ENCODE data around the gene PEX5.
A peak's percentile ranks its signal among the peaks of the same experiment; 100 is the strongest.
"Not testable (repeated sequence)": the region's sequence is repeated elsewhere in the genome, so short reads cannot be mapped to it uniquely, and the experiment has no call there.

Gene PEX5

DNA sequence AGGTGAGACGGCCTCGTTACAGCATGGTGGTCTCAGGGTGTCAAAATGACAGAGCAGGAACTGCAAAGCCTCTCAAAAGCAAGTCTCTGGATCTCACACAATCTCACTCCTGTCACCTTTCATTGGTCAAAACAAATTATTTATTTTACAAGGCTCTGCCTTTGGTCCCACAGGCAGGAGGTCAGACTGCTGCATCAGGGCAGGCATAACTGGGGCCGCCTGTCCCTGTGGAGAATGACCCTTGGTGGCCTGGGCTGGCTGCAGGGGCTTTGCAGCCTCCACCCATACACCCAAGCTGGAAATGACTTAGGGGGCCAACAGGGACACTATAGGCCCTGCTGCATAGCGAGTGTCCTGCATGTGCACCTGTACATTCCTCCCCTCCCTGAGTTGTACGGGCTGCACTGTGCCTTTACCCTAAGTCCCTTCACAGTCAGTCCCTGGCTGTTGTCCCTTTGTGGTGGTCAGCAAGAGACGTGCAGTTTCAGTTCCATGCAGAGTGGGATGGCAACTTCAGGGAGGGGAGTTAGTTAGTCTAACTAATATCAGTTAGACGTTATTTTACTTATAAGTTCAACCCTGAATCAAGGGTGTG, 28.1 kb downstream of the PEX5 start:
- DNase-seq (ENCODE audit: low spot score) = no peak

DNA sequence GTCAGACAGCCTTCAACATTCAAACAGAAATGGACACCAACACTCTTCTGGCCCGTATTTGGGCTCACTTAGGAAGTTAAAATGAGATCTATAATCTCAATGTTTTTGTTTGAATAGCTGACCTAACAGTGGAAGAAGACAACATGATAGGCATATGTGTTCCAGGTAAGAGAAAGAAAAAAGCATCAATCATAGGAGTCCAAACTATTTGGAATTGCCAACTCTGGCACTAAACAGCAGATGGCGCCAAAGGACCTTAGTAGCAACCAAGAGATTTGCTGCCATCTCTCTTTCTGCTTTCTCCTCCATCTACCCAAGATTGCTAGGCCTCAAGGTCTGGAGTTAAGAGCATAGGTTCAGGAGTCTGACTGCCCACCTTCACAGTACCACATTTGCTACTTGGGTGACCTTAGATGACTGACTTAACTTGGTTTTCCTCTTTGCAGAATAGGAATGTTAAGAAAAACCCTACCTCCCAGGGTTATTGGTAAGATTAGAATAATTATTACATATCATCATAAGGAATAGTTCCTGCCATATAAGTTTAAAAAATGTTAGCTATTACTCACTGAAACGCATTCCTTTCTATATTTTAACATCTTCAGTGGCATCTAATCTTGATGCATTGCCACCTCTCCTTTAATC, 30.2 kb downstream of the PEX5 start:
- peak; percentile 84 for DNase-seq (ENCODE audit: low spot score)

DNA sequence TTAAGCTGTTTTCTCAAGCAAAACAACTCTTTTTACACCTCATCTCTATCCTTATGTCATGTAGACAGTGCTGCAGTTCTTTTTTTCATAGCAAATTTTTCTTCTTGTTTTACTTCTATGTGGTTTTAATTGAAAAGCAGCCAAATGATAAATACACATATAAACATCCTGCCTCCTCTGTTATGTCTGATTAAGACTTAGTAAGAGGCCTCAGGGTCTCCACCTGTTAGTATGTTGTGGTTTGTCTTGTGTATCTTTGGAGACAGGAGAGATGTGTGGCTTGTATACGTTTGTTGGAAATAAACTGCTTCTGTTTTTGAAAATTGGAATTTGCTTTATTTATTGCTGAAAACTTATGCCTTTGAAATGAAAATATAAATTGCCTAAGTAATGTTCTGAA, 32.0 kb downstream of the PEX5 start:
- no peak for DNase-seq (ENCODE audit: low spot score)

DNA sequence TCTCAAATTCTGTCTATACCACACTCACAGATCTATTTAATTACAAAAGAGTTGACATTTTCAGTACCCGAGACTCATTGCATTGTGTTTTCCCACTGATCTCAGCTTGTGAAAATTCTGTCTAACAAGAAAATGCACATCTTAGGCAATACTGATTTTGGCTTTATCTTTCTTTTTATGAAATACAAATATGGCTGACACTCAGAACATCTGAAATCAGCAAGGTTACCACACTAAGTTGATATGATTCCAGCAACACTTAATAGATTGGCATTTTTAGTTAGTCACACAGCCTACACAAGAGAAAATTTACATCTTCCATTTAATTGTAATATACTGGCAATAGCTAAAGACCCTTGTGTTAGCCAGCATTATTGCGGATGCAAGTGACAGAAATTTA, 40.3 kb downstream of the PEX5 start:
- DNase-seq (ENCODE audit: low spot score) = no peak

- peak; percentile 34 for DNase-seq (ENCODE audit: low spot score)
Observed at GRCh38 chr12:7241404-7242005, 52.0 kb downstream of the PEX5 start.

DNA sequence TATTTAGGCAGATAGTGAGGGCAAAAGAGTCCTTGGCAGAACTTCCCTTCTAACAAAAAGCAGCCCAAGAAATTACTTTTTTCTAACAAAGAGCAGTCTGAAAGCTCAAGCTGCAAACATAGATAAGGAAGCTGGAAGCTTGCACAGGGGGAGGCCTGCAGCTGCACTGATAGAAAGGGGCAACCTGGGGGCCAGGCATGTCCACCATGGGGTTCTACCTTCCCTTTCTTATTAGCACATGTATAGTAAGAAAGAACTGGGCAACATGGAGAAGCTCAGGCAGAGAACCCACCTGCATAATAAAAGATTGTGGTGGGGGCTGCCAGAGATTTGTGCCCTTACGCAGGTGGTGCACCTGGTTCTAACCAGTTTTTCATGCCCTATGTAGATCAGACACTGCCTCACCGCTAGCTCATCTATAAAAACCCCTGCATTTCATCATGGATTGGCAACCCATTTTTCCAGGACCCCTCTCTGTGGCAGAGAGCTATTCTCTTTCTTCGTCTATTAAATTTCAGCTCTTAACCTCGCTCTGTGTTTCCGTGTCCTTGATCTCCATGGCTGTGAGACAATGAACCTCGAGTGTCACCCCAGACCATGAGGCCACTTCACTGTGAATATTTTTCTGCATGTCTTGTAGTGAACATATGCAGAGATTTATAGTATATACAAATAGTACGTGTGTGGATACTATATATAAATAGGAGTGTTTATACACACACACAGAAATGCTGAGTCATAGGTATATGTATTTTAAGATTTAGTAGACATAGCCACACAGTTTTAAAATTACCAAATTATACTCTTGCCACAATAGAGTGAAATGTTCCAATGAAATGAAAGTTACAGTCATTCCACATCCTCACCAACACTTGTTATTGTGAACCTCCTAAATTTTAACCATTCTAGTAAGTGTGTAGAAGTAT, 53.0 kb downstream of the PEX5 start:
- DNase-seq (ENCODE audit: low spot score) = no peak

DNA sequence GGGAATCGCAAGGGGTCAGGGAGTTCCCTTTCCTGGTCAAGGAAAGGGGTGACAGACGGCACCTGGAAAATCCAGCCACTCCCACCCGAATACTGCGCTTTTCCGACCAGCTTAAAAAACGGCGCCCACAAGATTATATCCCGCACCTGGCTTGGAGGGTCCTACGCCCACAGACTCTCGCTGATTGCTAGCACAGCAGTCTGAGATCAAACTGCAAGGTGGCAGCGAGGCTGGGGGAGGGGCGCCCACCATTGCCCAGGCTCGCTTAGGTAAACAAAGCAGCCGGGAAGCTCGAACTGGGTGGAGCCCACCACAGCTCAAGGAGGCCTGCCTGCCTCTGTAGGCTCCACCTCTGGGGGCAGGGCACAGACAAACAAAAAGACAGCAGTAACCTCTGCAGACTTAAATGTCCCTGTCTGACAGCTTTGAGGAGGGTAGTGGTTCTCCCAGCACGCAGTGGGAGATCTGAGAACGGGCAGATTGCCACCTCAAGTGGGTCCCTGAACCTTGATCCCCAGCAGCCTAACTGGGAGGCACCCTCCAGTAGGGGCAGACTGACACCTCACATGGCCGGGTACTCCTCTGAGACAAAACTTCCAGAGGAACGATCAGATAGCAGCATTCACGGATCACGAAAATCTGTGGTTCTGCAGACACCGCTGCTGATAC, 62.0 kb downstream of the PEX5 start:
- DNase-seq (ENCODE audit: low spot score) = not testable (repeated sequence)

GRCh38 chr12:7259060-7259459, 69.6 kb downstream of the PEX5 start:
- DNase-seq (ENCODE audit: low spot score) = peak; percentile 4

All from RKO (cell line).